HG03066 (cell line): Measurements from ENCODE around the gene ZNF674.
"Not testable (repeated sequence)": the region's sequence is repeated elsewhere in the genome, so short reads cannot be mapped to it uniquely, and the experiment has no call there.

Experiments used
- ATAC-seq: cut with Tn5 transposase; IDR thresholded peaks from one replicate; pipeline ENCODE4 v1.9.1; 2021; ENCODE audit warnings: low read depth; ENCODE audit not compliant: unreplicated experiment

ZNF674 gene

DNA sequence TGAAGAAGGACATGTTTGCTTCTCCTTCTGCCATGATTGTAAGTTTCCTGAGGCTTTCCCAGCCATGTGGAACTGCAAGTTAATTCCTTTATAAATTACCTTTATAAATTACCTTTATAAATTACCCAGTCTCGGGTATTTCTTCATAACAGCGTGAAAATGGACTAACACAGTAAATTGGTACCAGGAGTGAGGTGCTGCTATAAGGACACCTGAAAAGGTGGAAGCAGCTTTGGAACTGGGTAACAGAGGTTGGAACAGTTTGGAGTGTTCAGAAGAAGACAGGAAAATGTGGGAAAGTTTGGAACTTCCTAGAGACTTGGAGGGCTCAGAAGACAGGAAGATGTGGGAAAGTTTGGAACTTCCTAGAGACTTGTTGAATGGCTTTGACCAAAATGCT lies 66.6 kb downstream of the ZNF674 start:
- not testable (repeated sequence) for ATAC-seq

DNA sequence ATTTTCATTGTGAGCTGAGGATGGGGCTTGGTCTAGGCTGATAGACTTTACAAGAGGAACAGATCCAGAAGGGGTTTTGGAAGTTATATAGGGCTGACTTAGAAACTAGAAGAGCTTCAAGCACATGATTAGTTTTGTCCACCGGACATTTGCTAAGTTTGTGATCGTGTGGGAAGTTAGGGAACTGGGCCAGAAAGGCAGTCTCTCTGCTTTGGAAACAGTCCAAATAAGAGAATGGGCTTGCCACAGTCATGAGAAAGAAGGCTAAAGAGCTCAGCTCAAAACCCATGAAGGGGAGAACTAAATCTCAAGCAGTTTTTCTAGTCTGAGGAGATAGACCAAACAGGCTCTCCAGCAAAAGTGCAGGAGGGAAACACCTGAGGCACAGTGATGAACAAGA lies 67.8 kb downstream of the ZNF674 start:
- no peak for ATAC-seq

DNA sequence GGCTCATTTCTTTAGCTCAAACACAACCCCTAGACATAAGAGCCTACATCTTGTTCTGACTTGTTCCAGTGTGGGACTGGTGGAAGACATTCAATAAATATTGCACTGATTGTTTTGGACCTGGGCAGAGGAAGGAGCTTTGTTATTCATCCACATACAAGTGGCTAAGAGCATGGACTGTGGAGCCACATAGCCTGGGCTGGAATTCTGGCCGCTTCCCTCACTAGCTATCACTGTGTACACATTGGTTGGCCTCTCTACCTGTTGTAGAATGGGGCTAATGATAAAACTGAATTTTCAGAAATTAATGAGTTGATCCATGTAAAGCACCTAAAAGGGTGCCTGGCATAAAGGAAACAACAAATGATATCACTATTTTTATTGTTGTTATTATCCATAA lies 80.0 kb downstream of the ZNF674 start:
- no peak for ATAC-seq

DNA sequence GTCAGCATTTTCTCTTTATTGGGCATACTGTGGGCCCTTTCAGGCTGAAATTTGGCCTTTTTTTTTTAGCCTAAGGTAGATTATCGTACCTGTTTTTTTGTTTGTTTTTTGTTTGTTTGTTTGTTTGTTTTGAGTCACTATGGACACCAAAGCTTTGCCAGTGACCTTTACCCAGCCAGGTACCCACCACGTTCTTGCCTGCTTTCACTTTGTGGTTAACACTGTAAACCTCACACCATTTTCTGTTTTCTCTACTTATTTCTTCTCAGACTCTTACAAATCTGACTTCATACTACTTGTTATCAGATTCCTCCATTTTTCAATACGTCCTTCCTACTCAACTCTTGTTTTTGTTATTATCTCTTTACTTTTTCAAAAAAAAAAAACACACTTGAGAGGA lies 81.5 kb downstream of the ZNF674 start:
- peak; percentile 45 for ATAC-seq

DNA sequence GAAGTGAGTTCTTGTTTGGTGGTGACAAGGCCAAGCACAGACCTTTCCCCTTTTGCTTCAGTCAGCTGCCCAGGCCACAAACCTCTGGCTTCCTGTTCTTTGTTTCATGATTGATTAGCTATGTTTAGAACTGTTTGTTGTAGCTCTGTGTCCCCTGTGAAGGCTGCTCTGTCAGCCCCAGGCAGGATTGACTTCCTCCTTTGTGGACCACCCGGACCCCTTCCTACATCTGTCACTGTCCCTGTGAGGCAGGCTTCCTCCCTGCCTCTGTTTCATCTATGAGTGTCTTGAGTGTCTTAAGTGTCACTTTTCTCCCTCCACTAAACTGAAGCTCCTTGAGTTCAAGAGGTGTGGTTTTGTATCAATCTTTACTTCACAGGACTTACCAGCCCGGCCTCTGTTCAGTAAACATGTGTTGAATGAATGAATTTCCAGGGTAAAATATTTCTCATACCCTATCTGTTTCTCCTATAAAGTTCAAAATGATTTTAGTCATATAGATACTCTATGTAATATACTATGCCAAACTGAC lies 83.5 kb downstream of the ZNF674 start:
- ATAC-seq: peak; percentile 94

DNA sequence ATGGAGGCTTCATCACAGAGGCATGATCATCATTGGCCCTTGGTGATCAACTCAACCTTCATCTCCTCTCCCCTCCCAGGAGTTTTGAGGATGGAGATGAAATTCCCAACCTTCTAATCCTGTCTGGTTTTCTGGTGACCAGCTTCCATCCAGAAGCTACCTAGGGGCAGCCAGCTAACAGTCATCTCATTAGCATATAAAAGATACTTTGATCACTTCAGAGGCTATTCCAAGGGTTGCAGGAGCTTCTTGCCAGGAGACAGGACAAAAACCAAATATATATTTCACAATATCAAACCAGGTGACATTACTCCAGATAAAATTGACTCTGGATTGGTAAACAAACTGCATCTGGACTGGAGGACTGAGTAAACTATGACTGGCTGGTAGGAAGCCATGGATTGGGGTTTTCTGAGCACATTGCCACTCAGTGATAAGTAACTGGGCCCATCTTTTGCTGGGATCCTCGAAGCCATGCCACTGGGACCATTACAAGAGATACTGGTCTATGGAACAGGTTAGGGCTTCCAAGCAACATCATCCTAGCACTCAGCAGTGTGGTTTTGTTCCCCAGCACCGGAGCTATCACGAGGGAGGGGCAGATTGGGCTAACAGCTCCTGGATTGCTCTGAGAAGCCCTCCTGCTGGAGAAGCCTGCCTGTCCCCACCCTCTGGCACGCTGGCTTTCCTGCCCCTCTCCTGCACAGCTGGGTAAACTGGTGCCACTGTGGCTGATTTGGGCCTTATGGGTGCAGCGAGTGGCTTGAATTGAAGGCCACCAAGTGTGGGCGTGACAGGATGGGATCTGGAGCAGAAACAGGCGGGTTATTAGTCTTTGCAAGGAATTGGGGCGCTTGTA lies 84.2 kb downstream of the ZNF674 start:
- ATAC-seq: peak; percentile 7

DNA sequence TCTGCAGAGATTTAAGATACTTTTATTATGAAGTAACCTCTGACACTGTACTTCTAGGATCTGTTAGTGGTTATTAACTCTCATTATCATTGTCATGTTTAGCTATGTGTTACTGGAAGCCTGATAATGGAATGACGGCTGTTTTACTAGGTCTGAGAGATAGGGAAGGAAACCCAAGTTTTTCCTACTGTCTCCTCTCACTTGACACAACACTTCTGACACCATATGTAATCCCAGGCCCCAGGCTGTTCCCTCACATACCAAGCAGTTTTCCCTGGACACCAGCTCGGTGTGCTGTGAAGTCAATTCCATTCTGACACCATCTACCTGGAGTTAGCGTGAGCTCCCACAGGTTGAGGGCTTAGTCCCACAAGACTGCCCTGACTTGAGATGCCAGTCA lies 85.6 kb downstream of the ZNF674 start:
- no peak for ATAC-seq

DNA sequence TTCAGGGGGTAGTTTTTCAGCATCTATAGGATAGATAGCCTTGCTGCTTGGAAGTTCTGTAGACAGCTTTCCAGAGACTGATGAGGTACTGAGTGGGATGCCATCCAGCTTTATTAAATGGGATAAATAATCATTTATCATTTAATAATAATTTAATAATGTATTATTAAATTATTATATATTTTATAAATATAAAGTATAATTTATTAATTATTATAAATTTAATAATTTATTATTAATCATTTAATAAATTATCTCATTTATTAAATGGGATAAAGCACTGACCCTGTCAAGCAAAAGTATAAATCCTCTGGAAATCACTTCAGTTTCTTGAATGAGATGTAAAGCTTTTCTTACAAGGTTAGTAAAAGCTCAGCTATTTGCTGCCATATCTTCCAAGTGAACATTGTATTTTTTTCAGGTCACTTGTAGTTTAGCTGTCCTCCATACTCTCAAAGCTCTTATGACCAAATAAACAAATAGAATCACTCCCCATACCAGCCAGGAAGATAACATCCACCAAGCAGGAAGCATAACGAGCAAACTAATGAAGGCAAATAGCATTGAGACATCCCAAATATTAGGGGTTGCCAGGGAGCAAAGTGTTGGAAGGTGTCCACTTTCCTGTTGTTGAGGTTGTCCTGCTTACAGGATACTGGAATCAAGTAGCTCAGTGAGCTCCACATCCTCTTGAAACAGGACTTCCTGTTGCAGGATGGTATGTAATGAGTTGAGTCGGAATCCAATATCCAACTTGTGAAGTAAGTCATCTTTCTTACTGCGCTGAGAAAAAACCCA lies 88.9 kb downstream of the ZNF674 start:
- no peak for ATAC-seq
